ENCODE data around the gene IP6K1.

IP6K1 gene

GRCh38 chr3:49712166-49712565, 74.2 kb downstream of the IP6K1 start:
- ATAC-seq: no peak
- TF ChIP-seq RARB (CRISPR knock-in tag; IDR thresholded peaks at IDR 0.05): no peak
- TF ChIP-seq ZC3H10 (CRISPR knock-in tag; IDR thresholded peaks at IDR 0.05): no peak
- no peak for TF ChIP-seq CSDC2 (CRISPR knock-in tag; IDR thresholded peaks at IDR 0.05)
- no peak for TF ChIP-seq ESRRG (CRISPR knock-in tag; IDR thresholded peaks at IDR 0.05)
- TF ChIP-seq, protein P1, sequence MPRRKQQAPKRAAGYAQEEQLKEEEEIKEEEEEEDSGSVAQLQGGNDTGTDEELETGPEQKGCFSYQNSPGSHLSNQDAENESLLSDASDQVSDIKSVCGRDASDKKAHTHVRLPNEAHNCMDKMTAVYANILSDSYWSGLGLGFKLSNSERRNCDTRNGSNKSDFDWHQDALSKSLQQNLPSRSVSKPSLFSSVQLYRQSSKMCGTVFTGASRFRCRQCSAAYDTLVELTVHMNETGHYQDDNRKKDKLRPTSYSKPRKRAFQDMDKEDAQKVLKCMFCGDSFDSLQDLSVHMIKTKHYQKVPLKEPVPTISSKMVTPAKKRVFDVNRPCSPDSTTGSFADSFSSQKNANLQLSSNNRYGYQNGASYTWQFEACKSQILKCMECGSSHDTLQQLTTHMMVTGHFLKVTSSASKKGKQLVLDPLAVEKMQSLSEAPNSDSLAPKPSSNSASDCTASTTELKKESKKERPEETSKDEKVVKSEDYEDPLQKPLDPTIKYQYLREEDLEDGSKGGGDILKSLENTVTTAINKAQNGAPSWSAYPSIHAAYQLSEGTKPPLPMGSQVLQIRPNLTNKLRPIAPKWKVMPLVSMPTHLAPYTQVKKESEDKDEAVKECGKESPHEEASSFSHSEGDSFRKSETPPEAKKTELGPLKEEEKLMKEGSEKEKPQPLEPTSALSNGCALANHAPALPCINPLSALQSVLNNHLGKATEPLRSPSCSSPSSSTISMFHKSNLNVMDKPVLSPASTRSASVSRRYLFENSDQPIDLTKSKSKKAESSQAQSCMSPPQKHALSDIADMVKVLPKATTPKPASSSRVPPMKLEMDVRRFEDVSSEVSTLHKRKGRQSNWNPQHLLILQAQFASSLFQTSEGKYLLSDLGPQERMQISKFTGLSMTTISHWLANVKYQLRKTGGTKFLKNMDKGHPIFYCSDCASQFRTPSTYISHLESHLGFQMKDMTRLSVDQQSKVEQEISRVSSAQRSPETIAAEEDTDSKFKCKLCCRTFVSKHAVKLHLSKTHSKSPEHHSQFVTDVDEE (CRISPR knock-in tag; IDR thresholded peaks at IDR 0.05): no peak
- no peak for TF ChIP-seq ISL1 (CRISPR knock-in tag; IDR thresholded peaks at IDR 0.05)
- no peak for TF ChIP-seq ZFP30 (CRISPR knock-in tag; IDR thresholded peaks at IDR 0.05)
- no peak for TF ChIP-seq OSR1 (CRISPR knock-in tag; IDR thresholded peaks at IDR 0.05)
- no peak for TF ChIP-seq ZNF565 (CRISPR knock-in tag; conservative IDR thresholded peaks at IDR 0.05; ENCODE audit: low read depth)
- TF ChIP-seq ARNTL (CRISPR knock-in tag; IDR thresholded peaks at IDR 0.05; ENCODE audit: borderline replicate concordance, low read depth): no peak
- TF ChIP-seq ZFP3 (CRISPR knock-in tag; IDR thresholded peaks at IDR 0.05): no peak
- no peak for TF ChIP-seq BACH2 (CRISPR knock-in tag; IDR thresholded peaks at IDR 0.05; ENCODE audit: borderline replicate concordance)
- TF ChIP-seq TCF4 (CRISPR knock-in tag; IDR thresholded peaks at IDR 0.05; ENCODE audit: borderline replicate concordance): no peak
- TF ChIP-seq GLIS3 (CRISPR knock-in tag; IDR thresholded peaks at IDR 0.05): no peak
- no peak for TF ChIP-seq TOX (CRISPR knock-in tag; IDR thresholded peaks at IDR 0.05; ENCODE audit: borderline replicate concordance)
- no peak for TF ChIP-seq SNAI2 (CRISPR knock-in tag; IDR thresholded peaks at IDR 0.05)
- no peak for TF ChIP-seq CSRNP3 (CRISPR knock-in tag; IDR thresholded peaks at IDR 0.05)
- no peak for TF ChIP-seq ZNF70 (CRISPR knock-in tag; IDR thresholded peaks at IDR 0.05)
- no peak for TF ChIP-seq PPARA (CRISPR knock-in tag; IDR thresholded peaks at IDR 0.05; ENCODE audit: borderline replicate concordance)

DNA sequence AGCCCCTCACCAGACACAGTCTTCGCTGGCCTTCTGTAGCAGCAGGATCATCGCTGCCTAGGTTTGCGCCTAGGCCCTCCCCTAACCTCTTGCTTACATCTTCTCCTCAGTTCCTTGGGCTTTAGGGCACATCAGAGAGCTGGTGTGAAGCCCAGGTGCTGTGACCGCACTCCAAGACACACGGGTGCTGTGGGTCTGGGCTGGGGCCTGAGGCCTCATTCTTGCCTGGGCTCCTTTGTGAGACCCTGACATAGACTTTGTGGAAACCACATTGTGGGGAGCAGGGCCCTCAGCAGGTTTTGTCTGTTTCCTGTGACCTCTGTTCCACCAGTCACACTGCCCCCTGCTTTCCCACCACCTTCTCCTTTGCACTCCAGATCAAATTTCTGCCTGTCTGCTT, 74.9 kb downstream of the IP6K1 start:
- ATAC-seq: no peak
- TF ChIP-seq ZNF8 (CRISPR knock-in tag; IDR thresholded peaks at IDR 0.05) (no peak), PPARA (CRISPR knock-in tag; IDR thresholded peaks at IDR 0.05; ENCODE audit: borderline replicate concordance) (no peak), CSDC2 (CRISPR knock-in tag; IDR thresholded peaks at IDR 0.05) (no peak), POU6F1 (CRISPR knock-in tag; IDR thresholded peaks at IDR 0.05; ENCODE audit: borderline replicate concordance, low read depth) (no peak)

- no peak for ATAC-seq
- no peak for TF ChIP-seq ZFP30 (CRISPR knock-in tag; IDR thresholded peaks at IDR 0.05)
Measured at GRCh38 chr3:49709852-49710251, 76.5 kb downstream of the IP6K1 start.

GRCh38 chr3:49707113-49707480, 79.2 kb downstream of the IP6K1 start:
- no peak for ATAC-seq
- TF ChIP-seq ZNF565 (CRISPR knock-in tag; conservative IDR thresholded peaks at IDR 0.05; ENCODE audit: low read depth) (no peak), PATZ1 (CRISPR knock-in tag; IDR thresholded peaks at IDR 0.05; ENCODE audit: borderline replicate concordance) (no peak), ZC3H10 (CRISPR knock-in tag; IDR thresholded peaks at IDR 0.05) (no peak), RARB (CRISPR knock-in tag; IDR thresholded peaks at IDR 0.05) (no peak), POU6F1 (CRISPR knock-in tag; IDR thresholded peaks at IDR 0.05; ENCODE audit: borderline replicate concordance, low read depth) (no peak)
- TF ChIP-seq, protein P1 (CRISPR knock-in tag; IDR thresholded peaks at IDR 0.05): no peak

All from SK-N-SH treated with all-trans-retinoic acid at 6 μM for 48 hours (cell line).